DND-41 (cell line): ENCODE measurements around the gene SLITRK5.

Source experiments
- ATAC-seq: fragments of 200-7000 bp; cut with Tn5 transposase; 3 replicates; pipeline ENCODE4 v1.9.1; 2021; ENCODE audit warnings: low read depth; ENCODE audit not compliant: insufficient read depth
- DNase-seq: peaks from one replicate; pipeline ENCODE4 v3.0.0-alpha.2; 2020
- H2AFZ ChIP-seq: 2 replicates; pipeline ENCODE4 v1.6.0; 2012; ENCODE audit warnings: low read depth, low read length
- H3K27ac ChIP-seq: 2 replicates; pipeline ENCODE4 v1.5.1; 2012; ENCODE audit warnings: low read length, inconsistent platforms
- H3K27me3 ChIP-seq: fragments of 200-600 bp; sonication (generic); 2 replicates; pipeline ENCODE4 v1.6.0; 2012; ENCODE audit warnings: low read length, mild to moderate bottlenecking, inconsistent platforms; ENCODE audit not compliant: insufficient read depth, poor library complexity
- H3K36me3 ChIP-seq: 2 replicates; pipeline ENCODE4 v1.5.1; 2012; ENCODE audit warnings: low read length, inconsistent platforms; ENCODE audit not compliant: insufficient read depth
- H3K4me1 ChIP-seq: 2 replicates; pipeline ENCODE4 v1.5.1; 2012; ENCODE audit warnings: mild to moderate bottlenecking, low read length; ENCODE audit not compliant: insufficient read depth
- H3K4me2 ChIP-seq: 2 replicates; pipeline ENCODE4 v1.6.0; 2012; ENCODE audit warnings: mild to moderate bottlenecking, moderate library complexity, low read length, inconsistent platforms; ENCODE audit not compliant: insufficient read depth
- H3K4me3 ChIP-seq, 2 experiments: fragments of 200-600 bp in 1 of 2; shearing (Covaris generic) in 1 of 2; 2 replicates each; pipeline ENCODE4 v1.5.1; 2012 to 2016; ENCODE audit warnings: inconsistent platforms in 2 of 2, low read length in 2 of 2, mild to moderate bottlenecking in 2 of 2, low read depth in 1 of 2, moderate library complexity in 1 of 2
- H3K79me2 ChIP-seq: 2 replicates; pipeline ENCODE4 v1.6.0; 2012; ENCODE audit warnings: low read length, inconsistent platforms; ENCODE audit not compliant: insufficient read depth
- H3K9ac ChIP-seq: 2 replicates; pipeline ENCODE4 v1.6.0; 2012; ENCODE audit warnings: low read depth, mild to moderate bottlenecking, inconsistent platforms, low read length, moderate library complexity
- H3K9me3 ChIP-seq: 2 replicates; pipeline ENCODE4 v1.5.1; 2012; ENCODE audit warnings: low read length, moderate library complexity, mild to moderate bottlenecking, inconsistent platforms; ENCODE audit not compliant: insufficient read depth, severe bottlenecking
- H4K20me1 ChIP-seq: 2 replicates; pipeline ENCODE4 v1.6.0; 2012; ENCODE audit warnings: low read length; ENCODE audit not compliant: insufficient read depth
- EZH2 ChIP-seq: IDR thresholded peaks from 3 replicates; pipeline ENCODE4 v1.6.1; 2012; ENCODE audit warnings: borderline replicate concordance, low read depth, mild to moderate bottlenecking, moderate library complexity, low read length, inconsistent platforms; ENCODE audit not compliant: severe bottlenecking
- TF ChIP-seq, protein P1 (sequence below): IDR thresholded peaks from 2 replicates; pipeline ENCODE4 v1.5.1; 2012; ENCODE audit warnings: borderline replicate concordance, low read length, moderate library complexity, mild to moderate bottlenecking; ENCODE audit not compliant: poor library complexity, severe bottlenecking; ENCODE audit errors: extremely low read depth

SLITRK5 gene

DNA sequence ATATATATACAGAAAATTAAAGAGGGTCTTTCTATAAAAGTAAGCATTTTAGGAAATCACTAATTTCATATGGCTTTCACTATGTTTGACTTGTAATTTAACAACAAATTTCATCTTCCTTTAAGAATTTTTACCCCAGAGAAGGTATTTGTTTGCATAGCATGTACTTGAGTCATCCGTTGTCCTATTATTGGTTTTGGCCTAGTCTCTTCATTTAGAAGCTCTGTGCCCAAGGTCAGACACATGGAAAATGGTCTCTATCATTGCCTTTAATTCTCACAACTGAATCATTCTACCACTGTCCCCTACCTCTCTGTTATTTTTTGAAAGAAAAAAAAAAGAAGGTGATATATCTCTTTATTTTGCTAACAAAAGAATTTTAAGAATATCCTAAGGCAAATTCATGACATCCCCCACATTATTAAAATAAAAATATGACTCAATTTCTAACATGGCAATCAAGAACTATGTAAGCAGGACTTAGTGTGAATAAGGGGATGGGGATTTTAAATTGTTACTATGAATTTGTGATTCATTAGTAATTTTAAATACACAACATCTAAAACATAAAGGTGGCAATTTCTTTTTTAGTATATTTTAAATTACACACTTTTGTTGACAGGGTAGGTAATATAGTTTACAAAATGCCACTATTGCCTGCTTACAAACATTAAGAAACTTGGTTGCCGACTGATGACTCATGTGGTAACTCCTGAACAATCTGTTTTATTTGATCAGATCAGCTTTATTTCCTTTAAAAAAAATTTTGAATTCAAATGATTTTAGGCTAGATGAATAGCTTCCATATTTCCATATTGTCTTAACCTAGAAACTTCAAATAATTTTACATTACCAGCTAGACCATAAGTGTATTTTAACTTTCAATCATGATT, 13.9 kb downstream of the SLITRK5 start:
- Histone ChIP-seq H3K4me3 (no peak overlapping the region), H3K4me2 (no peak overlapping the region), H3K9me3 (no peaks in the 10 kb centered on the region), H3K36me3 (no peaks in the 10 kb centered on the region), H4K20me1 (no peaks in the 10 kb centered on the region), H3K27me3 (no peaks in the 10 kb centered on the region), H3K9ac (no peak overlapping the region), H2AFZ (no peak overlapping the region), H3K27ac (no peak overlapping the region), H3K4me1 (no peaks in the 10 kb centered on the region), H3K79me2 (no peaks in the 10 kb centered on the region)
- DNase-seq (no peak), ATAC-seq (no peak)
- TF ChIP-seq, protein P1, sequence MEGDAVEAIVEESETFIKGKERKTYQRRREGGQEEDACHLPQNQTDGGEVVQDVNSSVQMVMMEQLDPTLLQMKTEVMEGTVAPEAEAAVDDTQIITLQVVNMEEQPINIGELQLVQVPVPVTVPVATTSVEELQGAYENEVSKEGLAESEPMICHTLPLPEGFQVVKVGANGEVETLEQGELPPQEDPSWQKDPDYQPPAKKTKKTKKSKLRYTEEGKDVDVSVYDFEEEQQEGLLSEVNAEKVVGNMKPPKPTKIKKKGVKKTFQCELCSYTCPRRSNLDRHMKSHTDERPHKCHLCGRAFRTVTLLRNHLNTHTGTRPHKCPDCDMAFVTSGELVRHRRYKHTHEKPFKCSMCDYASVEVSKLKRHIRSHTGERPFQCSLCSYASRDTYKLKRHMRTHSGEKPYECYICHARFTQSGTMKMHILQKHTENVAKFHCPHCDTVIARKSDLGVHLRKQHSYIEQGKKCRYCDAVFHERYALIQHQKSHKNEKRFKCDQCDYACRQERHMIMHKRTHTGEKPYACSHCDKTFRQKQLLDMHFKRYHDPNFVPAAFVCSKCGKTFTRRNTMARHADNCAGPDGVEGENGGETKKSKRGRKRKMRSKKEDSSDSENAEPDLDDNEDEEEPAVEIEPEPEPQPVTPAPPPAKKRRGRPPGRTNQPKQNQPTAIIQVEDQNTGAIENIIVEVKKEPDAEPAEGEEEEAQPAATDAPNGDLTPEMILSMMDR, result no peak
- no peak for TF ChIP-seq EZH2

DNA sequence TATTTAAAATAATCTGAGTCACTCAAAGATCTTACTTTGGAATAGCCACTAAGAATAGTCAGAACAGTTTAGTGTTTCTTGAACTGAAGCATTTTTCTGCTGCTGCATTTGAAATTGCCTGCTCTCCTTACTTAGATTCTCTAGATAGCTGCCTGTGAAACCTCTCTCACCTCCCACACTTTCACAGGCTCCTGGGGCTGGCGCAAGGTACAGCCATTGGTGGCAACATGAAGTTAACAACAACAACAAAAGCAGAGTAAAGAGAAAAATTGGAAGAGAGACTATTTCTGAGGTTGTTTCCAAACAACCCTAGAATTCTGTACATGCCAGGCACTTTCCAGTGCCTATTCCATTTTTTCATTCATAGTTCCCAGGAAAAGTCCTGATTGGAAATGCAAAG, 25.3 kb downstream of the SLITRK5 start:
- no peaks in the 10 kb centered on the region for H3K9me3 ChIP-seq
- no peak overlapping the region for H2AFZ ChIP-seq
- TF ChIP-seq, protein P1, result no peak
- TF ChIP-seq EZH2, result no peak
- H3K79me2 ChIP-seq, result no peaks in the 10 kb centered on the region
- H3K4me3 ChIP-seq, result no peak overlapping the region
- no peaks in the 10 kb centered on the region for H3K4me1 ChIP-seq
- H3K27me3 ChIP-seq, result no peaks in the 10 kb centered on the region
- no peak overlapping the region for H3K9ac ChIP-seq
- H3K36me3 ChIP-seq, result no peaks in the 10 kb centered on the region
- no peak for ATAC-seq
- H3K27ac ChIP-seq, result no peak overlapping the region
- no peaks in the 10 kb centered on the region for H4K20me1 ChIP-seq
- no peak overlapping the region for H3K4me2 ChIP-seq
- DNase-seq, result no peak

DNA sequence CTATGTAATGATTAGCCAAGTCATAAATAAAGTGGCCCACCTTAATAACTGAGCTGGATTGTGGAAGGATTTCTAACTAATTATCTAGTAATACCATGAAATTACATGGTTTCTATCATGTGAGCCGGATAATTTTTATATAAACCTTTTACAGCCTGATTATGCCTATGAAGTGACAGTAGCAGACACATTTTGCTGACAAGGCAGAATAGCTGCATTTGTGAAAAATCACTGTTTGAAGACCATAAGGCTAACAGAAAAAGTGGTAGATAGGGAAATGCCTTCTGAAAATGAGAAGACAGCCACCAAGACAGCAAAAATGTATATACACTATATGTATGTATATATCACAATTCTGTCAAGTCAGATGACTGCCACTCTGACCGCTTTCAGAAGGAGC, 27.1 kb downstream of the SLITRK5 start:
- no peak overlapping the region for H3K9ac ChIP-seq
- no peaks in the 10 kb centered on the region for H3K9me3 ChIP-seq
- DNase-seq (no peak), ATAC-seq (no peak)
- no peaks in the 10 kb centered on the region for H3K27me3 ChIP-seq
- no peaks in the 10 kb centered on the region for H3K36me3 ChIP-seq
- no peak overlapping the region for H3K27ac ChIP-seq
- no peak overlapping the region for H2AFZ ChIP-seq
- no peaks in the 10 kb centered on the region for H3K79me2 ChIP-seq
- H3K4me1 ChIP-seq, result no peaks in the 10 kb centered on the region
- TF ChIP-seq, protein P1, result no peak
- TF ChIP-seq EZH2, result no peak
- no peaks in the 10 kb centered on the region for H4K20me1 ChIP-seq
- H3K4me2 ChIP-seq, result no peak overlapping the region
- no peak overlapping the region for H3K4me3 ChIP-seq
